ENCODE data around the gene ARHGEF26.

ARHGEF26 gene

GRCh38 chr3:154152741-154153140 lies 31.6 kb downstream of the ARHGEF26 start:
- no peak for DNase-seq (ENCODE audit: low read depth)

DNA sequence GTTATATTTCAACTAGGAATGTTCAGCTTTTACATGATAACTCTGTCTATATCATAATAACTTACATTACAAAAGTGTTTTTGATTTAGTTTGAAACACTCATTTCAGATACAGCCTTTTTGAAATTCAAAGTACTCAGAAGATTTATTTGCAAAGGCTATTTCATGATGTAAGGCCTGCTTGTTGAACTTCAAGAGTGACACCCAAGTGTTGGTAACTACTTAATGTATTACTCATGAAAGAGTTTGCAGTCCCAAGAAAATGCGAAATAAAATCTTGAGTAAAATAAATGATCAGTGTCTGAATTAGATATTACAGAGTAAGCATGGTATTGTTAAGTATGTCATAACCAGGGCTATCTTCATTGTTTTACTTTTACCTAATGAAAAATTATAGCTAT lies 35.3 kb downstream of the ARHGEF26 start:
- no peak for DNase-seq (ENCODE audit: low read depth)

DNA sequence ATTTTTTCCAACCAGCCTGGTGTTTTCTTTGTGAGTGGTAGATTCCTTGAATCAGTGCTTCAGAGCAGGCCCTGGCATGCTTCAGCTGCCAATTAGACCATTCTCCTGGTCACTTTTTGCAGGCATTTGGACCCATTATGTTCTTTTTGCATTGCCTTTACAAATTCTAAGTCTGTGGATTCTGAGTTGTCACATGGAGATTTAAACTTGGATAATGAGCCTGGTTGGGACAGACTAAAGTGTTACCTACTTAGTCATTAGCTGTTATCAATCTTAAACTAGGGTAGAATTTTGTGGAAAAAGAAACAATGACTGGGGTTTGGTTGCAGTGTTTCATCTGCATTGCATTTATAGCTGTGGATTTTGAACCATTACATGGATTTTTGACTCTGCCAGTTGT lies 40.6 kb downstream of the ARHGEF26 start:
- DNase-seq (ENCODE audit: low read depth): no peak

GRCh38 chr3:154164387-154164786 lies 43.2 kb downstream of the ARHGEF26 start:
- DNase-seq (ENCODE audit: low read depth): no peak

- DNase-seq (ENCODE audit: low read depth): no peak
Measured at GRCh38 chr3:154168998-154169795, 48.0 kb downstream of the ARHGEF26 start.

- DNase-seq (ENCODE audit: low read depth): no peak
Measured at GRCh38 chr3:154169796-154170110, 48.6 kb downstream of the ARHGEF26 start.

DNA sequence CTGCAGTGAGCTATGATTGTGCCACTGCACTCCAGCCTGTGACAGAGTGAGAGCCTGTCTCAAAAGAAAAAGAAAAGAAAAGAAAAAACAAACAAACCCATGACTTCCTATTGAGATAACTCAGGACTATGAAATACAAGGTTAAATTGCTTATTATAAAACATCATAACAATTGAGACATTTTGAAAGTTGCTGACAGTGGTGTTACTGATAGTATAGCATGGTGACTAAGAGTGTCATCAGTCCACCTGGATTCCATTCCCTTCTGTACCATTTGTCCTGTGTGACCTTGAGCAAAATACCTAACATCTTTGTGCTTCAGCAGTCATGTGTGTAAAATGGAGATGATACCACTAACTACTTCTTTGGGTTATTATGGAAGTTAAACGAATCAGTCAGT lies 49.1 kb downstream of the ARHGEF26 start:
- DNase-seq (ENCODE audit: low read depth): no peak

DNA sequence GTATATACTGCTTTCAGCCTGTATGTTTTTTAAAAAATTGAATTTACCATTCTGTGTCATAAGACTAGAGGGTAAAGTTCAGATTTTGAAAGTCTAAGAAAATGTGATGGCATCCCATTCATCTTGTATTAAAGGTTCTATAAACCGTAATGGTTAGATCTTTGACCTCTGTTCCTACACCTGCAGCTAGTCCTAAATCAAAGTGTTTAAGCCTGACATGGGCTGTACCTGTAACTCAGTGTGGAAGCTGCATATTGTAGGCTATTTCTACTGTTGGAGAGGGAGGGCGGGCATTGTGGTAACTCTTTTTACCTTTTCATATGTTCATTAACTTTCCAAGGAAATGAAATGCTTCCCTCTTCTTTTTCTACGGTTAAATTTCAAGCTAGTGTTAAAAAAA lies 53.9 kb downstream of the ARHGEF26 start:
- DNase-seq (ENCODE audit: low read depth): no peak

- DNase-seq (ENCODE audit: low read depth): no peak
Measured at GRCh38 chr3:154176036-154176435, 54.8 kb downstream of the ARHGEF26 start.

- DNase-seq (ENCODE audit: low read depth): no peak
Measured at GRCh38 chr3:154177406-154177805, 56.2 kb downstream of the ARHGEF26 start.

GRCh38 chr3:154178172-154178571 lies 57.0 kb downstream of the ARHGEF26 start:
- no peak for DNase-seq (ENCODE audit: low read depth)

DNA sequence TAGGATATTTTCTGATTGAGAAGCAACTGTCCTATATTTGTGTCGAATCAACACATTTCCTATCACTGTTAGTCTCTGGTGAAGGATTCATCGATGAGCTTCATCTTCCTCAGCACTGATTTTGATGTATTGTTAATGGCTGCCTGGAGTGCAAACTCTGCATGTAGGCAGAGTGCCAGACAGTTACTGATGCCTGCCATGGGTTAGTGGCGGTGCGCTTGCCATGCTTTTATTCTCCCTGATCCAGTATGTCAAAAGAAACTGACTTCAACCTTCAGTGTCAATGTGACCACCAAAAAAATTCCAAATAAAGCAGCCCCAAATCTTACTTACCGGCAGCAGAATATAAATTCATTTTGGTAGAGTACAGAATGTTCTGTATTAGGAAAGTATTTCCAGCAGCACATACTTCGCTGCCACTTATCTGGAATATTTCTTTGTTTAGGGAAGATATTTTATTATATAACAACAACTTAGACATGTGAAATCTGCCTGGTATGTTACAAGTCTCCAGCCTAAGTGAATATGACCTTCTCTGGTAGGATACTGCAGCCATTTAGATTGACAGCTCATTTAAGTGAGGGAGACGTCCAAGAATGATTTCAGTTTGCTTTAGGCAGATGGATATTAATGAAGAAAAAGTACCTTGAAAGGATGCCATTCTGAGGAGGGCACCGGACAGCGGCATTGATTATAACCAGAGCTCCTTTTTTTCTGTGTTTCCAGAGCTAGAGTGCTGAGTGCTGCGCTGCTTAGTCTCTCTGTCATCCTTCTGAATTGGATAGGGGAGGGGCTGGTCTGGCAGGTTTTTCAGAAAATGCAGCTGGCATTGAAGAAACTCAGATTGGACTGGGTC lies 59.9 kb downstream of the ARHGEF26 start:
- DNase-seq (ENCODE audit: low read depth): no peak

GRCh38 chr3:154182322-154182922 lies 61.2 kb downstream of the ARHGEF26 start:
- DNase-seq (ENCODE audit: low read depth): no peak

GRCh38 chr3:154182975-154183374 lies 61.8 kb downstream of the ARHGEF26 start:
- DNase-seq (ENCODE audit: low read depth): no peak

DNA sequence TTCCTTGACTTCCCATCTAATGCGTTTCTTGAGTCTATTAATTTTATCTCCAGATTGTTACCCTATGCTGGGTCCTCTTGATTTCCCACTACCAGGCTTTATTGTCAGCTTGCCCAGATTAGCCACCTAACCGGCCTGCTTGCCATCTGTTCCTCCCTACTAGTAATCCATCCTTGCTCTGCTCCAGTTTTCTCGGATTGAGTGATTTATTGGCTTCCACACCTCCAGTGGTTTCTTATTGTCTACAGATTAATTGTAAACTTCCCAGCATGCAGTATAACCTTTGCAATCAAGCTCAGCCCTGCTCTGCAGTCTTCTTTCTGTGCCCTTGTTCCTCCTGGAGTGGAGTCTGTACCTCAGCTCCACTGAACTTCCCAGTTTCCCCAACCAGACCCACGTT lies 63.4 kb downstream of the ARHGEF26 start:
- DNase-seq (ENCODE audit: low read depth): no peak

DNA sequence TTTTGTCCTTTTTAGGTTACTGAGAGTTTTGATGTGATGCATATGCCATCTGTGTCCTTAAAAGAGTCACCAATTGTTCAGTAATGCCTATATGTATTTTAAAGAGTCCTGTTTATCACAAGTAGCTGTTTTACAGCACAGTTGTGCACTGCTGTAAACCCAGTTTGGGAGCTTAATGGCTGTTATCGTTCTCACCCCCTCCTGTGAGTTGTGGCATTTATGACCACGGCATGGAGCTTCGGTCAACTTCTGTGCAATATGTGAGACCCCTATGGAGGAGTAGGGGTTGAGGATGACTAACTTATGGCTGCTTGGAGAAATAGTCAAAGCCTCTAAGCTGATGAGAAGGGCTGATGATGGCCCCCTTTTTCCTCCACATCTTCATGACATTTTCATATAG lies 67.2 kb downstream of the ARHGEF26 start:
- DNase-seq (ENCODE audit: low read depth): no peak

DNA sequence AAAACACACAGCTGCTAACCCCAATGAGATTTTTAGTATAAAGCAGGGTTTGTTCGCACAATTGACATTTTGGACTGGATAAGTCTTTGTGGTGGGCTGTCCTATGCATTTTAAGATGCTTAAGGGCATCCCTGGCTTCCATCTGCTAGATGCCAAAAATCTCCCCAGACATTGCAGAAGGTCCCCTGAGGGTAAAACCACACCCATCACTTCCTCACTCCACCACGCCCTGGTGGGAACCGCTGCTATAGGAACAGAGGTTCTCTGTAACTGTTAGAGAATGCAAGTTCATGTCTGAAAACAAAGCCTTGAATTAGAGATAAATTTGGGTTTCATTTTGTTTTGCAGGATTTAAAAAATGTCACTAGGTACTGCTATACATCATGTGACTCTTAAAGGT lies 67.7 kb downstream of the ARHGEF26 start:
- no peak for DNase-seq (ENCODE audit: low read depth)

- DNase-seq (ENCODE audit: low read depth): no peak
Measured at GRCh38 chr3:154191520-154191919, 70.3 kb downstream of the ARHGEF26 start.

- no peak for DNase-seq (ENCODE audit: low read depth)
Measured at GRCh38 chr3:154192225-154192624, 71.0 kb downstream of the ARHGEF26 start.

DNA sequence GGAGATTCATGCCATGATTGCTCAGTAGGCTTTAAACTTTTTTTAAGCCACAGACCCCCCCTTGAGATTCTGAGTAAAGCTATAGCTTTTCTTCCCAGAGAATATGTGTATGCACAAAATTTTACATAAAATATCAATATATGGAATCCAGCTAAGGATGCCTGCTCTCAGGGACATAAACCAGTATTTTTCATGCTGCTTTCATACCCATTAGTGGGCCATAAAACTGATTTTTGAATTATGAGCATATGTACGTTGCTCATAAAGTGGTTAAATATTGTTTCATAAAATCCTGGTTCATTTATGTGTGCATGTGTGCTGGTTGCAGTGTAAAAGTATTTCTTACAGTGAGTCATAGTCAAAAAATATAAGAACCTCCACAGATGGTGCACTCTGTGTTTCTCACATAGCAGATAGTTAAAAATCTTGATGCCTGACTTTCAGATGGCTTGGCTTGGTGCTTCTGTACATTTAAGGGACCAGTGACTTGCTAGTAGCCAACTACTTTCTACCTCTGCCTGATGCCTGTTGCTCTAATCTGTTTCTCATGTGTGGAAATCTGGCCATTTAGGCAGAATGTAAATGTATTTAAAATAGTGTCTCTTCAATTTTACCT lies 71.9 kb downstream of the ARHGEF26 start:
- no peak for DNase-seq (ENCODE audit: low read depth)

GRCh38 chr3:154194877-154195276 lies 73.7 kb downstream of the ARHGEF26 start:
- DNase-seq (ENCODE audit: low read depth): no peak

DNA sequence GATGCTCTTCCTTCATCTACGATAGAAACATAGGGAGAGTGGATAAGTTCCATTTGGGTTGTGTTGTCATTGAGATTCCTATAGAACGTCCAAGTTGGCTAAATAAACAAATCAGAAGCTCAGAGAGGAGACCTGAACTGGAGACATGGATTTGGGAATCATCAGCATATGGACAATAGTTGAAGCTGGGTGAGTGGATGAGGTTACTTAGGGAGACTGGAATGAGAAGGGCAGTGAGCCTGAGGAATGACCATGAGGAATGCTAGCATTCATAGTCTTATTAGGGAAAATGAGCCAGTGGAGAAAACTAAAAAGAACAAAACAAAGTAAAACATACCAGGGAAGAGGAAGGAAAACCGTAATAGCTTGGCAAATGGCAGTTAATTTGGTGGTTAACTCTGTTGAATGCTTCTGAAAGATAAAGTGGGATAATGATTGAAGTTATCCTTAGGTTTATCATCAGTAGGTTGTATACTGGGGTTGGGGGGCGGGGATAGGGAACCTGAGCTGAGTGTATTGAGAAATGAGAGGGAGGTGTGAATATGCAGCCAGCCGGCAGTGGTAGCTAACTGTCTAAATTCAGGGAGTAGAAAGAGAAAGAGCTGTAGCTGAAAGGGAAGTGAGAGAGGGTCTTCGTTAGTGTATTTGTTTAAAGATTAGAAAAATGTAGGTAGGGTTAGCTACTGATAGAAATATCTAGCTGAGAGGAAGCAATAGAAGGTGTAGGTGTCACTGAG lies 74.6 kb downstream of the ARHGEF26 start:
- no peak for DNase-seq (ENCODE audit: low read depth)
